Jurkat, Clone E6-1 (cell line): Measurements from ENCODE around the gene CRYL1.
"Not testable (repeated sequence)": the region's sequence is repeated elsewhere in the genome, so short reads cannot be mapped to it uniquely, and the experiment has no call there.

Experiments
- DNase-seq: peaks from one replicate; pipeline ENCODE4 v3.0.0-alpha.2; 2011; ENCODE audit warnings: low read depth, low spot score
- H3K4me3 ChIP-seq: 2 replicates; pipeline ENCODE4 v1.5.1; 2011; ENCODE audit warnings: mild to moderate bottlenecking, low read length, control low read depth, moderate library complexity

Gene CRYL1

GRCh38 chr13:20434210-20434609, 91.4 kb downstream of the CRYL1 start:
- not testable (repeated sequence) for H3K4me3 ChIP-seq

DNA sequence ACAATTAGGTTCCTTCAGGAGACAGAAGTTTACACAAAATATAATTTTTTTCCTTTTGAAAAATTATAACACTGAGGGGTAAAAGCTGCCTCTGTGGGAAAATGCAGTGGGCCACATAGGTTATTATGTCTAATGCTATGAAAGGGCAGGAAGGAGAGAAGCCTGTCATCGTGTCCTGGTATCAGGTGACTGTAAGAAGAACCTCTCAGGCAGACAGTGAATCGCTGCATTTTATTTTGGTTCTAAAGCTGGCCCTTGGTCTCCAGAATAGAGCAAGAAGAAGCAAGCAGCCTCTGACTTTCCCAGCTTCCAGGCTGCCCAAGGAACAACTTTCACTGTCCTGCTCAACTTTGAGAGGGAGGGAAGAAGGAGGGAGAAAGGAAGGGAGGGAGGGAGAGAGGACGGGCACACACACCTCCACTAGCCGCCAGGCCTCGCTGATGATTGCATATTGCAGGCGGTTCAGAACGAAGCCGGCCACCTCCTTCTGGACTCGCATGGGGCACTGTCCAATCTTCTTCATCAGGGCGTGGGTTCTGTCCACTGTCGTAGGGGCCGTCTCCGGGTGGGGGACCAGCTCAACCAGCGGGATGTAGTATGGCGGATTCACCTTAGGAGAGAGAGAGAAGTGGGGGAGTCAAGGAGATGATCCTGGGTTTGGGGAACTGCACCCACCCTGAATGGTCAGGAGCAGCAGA, 93.8 kb downstream of the CRYL1 start:
- no peak for DNase-seq
- H3K4me3 ChIP-seq, result no peak overlapping the region

More at GRCh38 chr13:20434210-20434609, 91.4 kb downstream of the CRYL1 start:
- not testable (repeated sequence) for DNase-seq

DNA sequence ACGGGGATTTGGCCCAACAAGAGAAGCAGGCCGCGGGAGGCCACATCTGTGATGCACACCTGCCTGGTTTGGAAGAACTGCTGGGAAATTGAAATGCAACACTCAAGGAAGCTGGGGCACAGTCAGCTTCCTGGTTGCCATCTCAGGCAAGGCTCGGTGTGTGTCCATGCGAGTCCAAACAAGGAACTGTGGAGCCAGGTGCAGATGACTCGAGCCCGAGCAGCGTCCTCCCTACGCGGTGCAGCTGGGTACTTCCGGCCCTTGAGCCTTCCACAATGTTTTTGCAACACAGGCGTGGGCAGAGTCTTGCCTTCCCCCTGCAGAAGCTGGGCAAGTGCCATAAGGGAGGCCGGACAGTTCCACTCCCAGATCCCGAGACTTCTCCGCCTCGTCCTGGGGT, 94.6 kb downstream of the CRYL1 start:
- no peak overlapping the region for H3K4me3 ChIP-seq
- DNase-seq, result no peak

- no peak overlapping the region for H3K4me3 ChIP-seq
- no peak for DNase-seq
Measured at GRCh38 chr13:20430296-20430695, 95.4 kb downstream of the CRYL1 start.

DNA sequence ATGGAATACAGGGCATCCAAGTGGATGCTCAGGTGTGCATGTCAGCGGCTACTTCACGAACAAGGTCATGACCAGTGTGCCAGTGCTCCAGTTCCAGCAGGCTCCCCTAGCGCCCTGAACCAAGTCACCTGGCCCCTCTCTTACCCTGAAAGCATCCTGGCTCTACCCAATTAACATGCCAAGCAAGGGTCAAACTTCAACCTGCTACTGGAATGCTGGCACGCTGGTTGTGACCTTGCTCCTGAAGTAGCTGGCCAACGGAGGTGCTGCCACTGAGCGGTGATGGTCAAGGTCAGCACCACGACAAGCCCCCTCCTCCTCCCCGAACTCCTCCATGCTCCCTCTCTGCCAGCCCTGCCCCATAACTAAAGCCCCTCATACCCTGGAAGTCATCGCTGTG, 96.0 kb downstream of the CRYL1 start:
- no peak overlapping the region for H3K4me3 ChIP-seq
- DNase-seq, result no peak

DNA sequence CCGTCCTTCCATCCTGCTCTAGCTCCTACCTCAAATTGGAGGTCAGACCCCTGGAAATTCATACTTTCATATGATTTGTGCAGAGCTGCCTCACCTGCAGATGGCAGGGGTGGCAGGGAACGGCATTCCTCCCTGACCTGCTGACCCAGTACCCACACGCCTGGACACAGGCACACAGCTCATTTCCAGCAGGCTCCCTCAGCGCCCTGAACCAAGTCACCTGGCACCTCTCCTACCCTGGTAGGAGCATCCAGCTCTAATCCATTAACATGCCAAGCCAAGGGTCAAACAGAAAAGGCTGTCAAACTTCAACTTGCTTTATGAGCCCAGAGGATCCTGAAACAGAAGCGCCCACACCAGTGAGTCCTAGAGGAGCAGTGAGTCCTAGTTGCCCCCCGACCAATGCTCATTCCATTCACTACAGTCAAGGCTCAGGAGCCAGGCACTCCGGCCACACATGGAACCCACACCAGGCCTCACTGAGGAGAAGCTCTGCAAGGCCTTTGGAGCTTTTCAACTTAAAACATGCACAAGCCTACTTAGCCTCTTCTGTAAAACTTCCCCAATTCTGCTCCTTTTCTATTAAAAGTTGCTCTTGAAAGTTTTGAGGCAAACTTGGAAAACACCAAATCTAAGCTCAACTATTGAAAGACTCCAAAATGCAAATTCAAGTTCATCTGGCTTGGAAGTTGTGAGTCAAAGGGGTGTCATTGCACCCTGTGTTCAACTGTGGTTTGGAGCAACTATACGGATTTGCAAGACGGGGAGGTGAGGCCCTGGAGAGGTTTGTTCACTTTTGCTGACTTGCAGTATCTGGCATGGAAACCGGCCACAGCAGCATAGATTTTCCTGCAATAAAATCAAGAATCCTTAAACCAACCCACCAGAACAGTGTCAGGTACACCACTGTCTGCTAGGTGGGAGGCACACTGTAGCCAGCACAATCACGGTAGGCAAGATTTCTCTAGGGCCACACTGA, 96.7 kb downstream of the CRYL1 start:
- no peak for DNase-seq
- no peak overlapping the region for H3K4me3 ChIP-seq

DNA sequence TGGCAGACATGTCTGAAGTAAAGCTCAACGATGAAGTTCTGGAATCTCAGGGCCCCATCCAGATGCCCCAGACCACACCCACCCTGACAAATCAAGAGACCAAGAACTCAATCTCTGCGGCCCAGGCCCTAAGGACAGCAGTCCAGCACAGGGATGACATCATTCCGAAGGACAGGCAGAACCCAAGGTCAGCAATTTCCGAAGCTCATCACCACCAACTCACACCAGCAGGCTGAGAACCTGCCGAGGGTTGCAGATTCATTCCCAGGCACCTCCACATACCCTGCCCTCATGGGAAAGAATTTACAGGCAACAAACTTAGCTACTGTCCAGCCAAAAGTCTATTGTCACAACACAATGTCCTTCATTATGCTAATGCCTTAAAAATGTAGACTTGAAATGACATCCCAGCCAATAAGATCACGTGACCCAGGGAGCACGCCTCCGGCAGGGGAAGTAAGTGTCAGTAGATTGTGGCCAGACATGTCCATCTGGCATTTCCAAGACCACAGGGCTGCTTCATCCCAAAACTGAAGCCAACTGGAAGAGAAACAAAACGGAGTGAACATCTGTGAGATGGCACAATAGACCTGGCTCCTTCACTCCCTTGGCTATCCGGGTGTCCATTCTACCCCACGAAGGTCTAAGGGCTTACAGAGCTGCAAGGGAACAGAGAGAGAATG, 98.8 kb downstream of the CRYL1 start:
- no peak overlapping the region for H3K4me3 ChIP-seq
- no peak for DNase-seq

- no peak for DNase-seq
- no peak overlapping the region for H3K4me3 ChIP-seq
Measured at GRCh38 chr13:20425819-20426219, 99.8 kb downstream of the CRYL1 start.

- no peak for DNase-seq
- no peak overlapping the region for H3K4me3 ChIP-seq
Measured at GRCh38 chr13:20424949-20425348, 100.7 kb downstream of the CRYL1 start.

DNA sequence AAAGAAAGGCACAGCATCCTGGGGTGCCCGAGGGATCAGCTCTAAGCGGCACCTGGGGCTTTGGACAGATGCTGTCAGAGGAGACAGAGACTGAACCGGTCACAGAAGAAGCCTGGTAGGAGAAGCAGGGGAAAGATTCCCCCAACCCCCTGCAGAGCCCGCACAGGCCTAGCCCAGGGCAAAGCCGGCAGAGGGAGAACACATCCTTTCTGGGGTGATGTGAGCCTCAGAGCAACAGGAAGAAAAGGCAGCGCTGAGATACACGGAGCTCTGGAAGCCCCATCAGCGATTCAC, 101.2 kb downstream of the CRYL1 start:
- DNase-seq, result no peak
- H3K4me3 ChIP-seq, result no peak overlapping the region

DNA sequence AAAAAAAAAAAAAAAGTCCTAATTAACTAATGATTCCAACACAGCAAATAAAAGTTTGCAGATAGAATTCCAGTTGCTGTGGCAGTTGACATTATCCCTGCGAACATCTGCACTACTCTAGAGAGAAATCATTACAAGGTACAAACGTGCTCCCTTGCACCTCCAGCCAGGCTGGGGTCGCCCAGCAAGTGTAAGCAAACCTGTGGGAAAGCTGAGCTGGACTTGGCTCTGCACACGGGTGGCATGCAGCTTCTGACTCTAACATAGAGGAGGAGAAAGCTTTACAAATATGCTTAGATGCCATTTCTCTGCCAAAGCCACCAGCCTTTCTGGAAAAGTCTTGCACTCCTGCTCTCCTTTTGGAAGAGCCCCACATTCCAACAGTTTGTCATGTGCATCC, 103.3 kb downstream of the CRYL1 start:
- H3K4me3 ChIP-seq, result no peak overlapping the region
- no peak for DNase-seq

GRCh38 chr13:20420938-20421337, 104.7 kb downstream of the CRYL1 start:
- H3K4me3 ChIP-seq, result no peak overlapping the region
- DNase-seq, result no peak

- DNase-seq, result no peak
- H3K4me3 ChIP-seq, result no peak overlapping the region
Measured at GRCh38 chr13:20418953-20419352, 106.7 kb downstream of the CRYL1 start.

DNA sequence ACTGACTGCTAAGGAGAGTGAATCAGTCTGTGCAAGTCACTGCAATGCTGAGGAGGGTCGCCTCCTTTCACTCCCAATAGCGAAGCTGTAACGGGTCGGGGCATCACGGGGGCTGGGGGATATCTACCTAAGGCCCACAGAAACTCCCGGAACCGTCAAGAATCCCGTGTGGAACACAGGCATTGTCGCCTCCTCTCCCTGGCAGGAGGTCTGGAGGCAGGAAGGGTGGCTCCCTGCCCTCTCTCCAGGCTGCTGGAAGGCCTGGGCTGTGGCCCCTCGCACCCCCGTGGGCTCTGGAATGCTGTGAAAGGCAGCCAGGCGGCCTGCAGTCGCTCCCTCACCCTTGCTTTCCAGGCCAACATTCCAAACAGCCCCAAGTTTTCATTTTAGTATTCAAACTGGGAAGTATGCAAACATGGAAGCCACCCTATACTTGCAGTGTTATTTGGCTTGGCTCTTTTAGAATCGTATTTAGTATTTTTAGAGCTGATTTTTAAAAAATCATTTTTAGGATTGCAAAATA, 109.4 kb downstream of the CRYL1 start:
- no peak for DNase-seq
- no peak overlapping the region for H3K4me3 ChIP-seq

DNA sequence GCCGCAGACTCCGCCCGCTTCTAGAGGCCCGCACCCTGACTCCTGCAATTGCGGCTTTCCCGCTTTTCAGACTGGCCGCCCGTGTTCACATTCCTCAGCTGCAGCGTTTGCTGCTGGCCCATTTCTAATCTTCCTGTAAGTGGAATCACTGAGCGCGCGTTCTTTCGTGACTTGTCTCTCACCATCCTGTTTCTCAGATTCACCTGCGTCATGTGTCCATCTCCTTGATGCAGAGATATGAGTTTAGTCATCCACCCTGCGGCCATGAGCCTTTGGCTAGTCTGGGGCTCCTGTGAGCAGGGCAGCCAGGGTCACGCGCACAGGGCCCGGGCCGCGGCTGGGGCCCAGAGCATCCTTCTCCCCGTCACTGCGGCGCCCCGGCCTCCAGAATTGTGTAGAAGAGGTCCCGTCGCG, 110.0 kb downstream of the CRYL1 start:
- H3K4me3 ChIP-seq, result no peak overlapping the region
- DNase-seq, result no peak

DNA sequence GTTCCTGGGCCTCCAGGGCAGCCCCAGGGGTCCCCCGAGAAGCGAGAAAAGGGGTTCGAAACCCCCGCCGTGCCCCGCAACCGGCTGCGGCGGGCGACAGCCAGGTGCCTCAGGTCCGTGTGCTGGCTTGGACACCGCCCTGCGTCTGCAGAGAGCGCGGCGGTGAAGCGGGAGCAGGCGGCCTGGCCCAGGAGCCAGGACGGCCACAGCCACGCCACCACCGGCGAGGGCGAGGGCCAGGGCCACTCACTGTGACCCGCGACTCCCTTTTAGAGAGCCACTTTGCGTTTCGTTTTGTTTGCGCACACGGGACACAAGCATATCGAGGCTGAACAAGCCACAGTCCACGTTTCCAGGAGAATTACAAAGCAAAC, 110.4 kb downstream of the CRYL1 start:
- H3K4me3 ChIP-seq, result no peak overlapping the region

DNA sequence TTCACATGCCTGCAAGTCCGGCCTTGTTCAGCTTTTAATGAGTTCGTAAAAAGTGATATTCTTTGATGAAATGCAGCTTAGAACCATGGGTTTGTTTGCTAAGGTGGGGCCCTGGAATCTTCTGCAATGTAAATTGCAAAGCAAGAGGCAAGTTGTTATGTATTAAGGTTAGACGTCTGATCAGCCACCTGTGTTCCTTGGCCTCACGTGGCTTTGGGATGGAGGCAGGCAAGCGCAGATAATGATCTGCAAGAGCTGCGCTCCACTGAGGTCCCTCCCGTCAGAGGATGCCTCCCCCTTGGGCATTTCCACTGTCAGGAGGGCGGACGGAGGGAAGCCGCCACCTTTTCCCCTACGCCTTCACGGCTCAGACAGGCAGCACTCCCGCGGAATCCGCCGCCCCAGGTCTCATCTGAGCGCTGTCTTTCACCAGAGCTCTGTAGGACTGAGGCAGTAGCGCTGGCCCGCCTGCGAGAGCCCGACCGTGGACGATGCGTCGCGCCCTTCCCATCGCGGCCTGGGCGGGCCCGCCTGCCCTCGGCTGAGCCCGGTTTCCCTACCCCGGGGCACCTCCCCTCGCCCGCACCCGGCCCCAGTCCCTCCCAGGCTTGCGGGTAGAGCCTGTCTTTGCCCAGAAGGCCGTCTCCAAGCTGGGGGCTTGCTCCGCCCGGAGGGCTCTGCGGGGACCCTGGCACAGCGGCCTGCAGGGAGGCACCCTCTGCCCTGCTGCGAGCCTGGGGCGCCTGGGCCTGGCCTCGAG, 110.9 kb downstream of the CRYL1 start:
- no peak overlapping the region for H3K4me3 ChIP-seq
- no peak for DNase-seq

More for the DNA sequence above, 110.4 kb downstream of the CRYL1 start:
- no peak for DNase-seq

GRCh38 chr13:20412691-20413355, 112.8 kb downstream of the CRYL1 start:
- H3K4me3 ChIP-seq, result no peak overlapping the region
- peak; percentile 18 for DNase-seq
